GM20000 (cell line): ENCODE data around the gene PRPF8.

ENCODE experiments used
- DNase-seq: peaks from one replicate; pipeline ENCODE4 v3.0.0; 2012; ENCODE audit warnings: low spot score
- CTCF ChIP-seq: IDR thresholded peaks from 2 replicates; pipeline ENCODE4 v1.5.1; 2012; ENCODE audit warnings: mild to moderate bottlenecking, control low read depth; ENCODE audit errors: extremely low read depth, missing control alignments

The PRPF8 gene

GRCh38 chr17:1714427-1714979 is 29.8 kb upstream of the PRPF8 start:
- no peak for TF ChIP-seq CTCF
- no peak for DNase-seq

GRCh38 chr17:1713878-1714426 is 29.3 kb upstream of the PRPF8 start:
- DNase-seq, result no peak
- no peak for TF ChIP-seq CTCF

- no peak for DNase-seq
- TF ChIP-seq CTCF, result no peak
These were observed 28.7 kb upstream of the PRPF8 start for GRCh38 chr17:1713160-1713877.

GRCh38 chr17:1712271-1712670 is 27.6 kb upstream of the PRPF8 start:
- no peak for DNase-seq
- no peak for TF ChIP-seq CTCF

GRCh38 chr17:1711804-1712203 is 27.1 kb upstream of the PRPF8 start:
- TF ChIP-seq CTCF, result no peak
- DNase-seq, result no peak

- TF ChIP-seq CTCF, result no peak
- no peak for DNase-seq
These were observed 26.3 kb upstream of the PRPF8 start for GRCh38 chr17:1710807-1711553.
